HUDEP-2 (cell line): Measurements from ENCODE around the gene FBLIM1.

Experiments used
- DNase-seq, 76 experiments: peaks; one replicate each; lab custom pipeline; 2025; ENCODE audit not compliant: unreplicated experiment in 76 of 76; lab: John Stamatoyannopoulos, UW

The FBLIM1 gene

GRCh38 chr1:15747378-15747777 lies 11.2 kb upstream of the FBLIM1 start:
- no peak for DNase-seq

- DNase-seq: no peak
Measured at GRCh38 chr1:15748264-15748663, 10.3 kb upstream of the FBLIM1 start.

DNA sequence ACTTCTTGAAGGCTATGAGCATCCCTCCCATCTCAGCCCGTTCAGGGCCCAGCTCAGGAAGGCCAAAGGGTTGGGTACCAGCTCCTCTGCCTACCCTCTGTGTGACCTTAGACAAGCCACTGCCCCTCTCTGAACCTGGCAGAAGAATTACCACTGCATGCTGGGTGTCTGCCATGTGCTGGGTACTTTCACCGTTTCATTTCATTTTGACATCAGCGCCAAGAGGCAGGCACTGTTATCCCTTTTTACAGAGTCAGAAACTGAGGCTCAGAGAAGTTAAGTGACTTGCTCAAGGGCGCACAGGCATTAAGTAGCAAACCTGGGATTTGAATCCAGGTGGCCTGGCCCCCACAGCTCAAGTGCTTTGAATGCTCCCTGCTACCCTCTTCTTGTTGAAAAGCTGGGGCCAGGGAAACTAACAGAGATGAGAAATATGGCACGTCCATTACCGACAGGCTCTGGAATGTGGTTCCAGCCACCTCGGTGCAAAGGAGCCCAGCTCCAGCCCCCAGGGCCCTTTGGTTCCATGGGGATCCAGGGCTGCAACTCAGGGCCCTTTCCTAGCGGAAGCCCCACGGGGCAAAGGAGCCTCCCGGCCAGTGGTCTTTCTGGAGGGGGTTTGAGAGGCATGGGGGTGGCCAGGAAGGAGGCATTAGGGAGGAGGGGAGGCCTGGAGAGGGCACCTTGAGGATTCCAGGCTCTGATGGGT lies 9.8 kb upstream of the FBLIM1 start:
- DNase-seq: no peak

- no peak for DNase-seq
Measured at GRCh38 chr1:15749399-15750291, 8.9 kb upstream of the FBLIM1 start.

DNA sequence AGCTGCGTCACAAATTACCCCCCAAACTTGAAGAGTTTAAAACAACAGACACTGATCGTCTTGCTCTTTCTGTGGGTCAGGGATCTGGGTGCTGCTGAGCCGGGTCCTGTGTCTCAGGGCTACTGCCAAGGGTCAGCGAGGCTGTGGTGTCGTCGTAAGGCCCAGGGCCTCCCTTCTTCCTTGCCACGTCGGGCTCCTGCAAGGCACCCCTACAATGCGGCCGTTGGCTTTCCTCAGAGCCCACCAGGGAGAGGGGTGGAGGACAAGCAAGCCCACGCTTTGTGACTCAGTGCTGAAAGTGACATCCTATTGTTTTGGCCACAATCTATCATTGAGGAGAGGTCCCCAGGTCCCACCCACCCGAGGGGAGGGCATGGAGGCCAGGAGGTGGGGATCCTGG lies 7.7 kb upstream of the FBLIM1 start:
- DNase-seq: no peak

GRCh38 chr1:15751717-15752116 lies 6.9 kb upstream of the FBLIM1 start:
- no peak for DNase-seq

DNA sequence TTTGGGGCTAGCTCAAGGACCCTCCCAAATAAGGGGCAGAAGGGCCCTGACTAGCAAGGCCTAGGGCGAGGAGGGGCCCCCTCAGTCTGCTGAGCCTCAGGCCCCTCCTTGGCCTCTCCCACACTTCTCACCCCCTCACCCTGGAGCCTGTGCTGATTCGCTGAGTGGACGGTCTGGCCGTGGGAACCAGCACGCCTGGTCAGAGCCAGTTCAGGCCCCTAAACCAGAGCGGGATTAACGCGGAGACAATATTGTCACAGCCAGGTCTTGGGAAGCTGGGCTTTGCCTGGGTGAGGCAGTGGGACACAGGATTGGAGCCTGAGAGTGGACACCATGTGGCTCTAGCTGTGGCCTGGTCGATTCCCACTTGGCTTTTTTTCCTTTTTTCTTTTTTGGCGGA lies 4.8 kb upstream of the FBLIM1 start:
- no peak for DNase-seq

GRCh38 chr1:15755021-15755645 lies 3.5 kb upstream of the FBLIM1 start:
- DNase-seq: no peak

DNA sequence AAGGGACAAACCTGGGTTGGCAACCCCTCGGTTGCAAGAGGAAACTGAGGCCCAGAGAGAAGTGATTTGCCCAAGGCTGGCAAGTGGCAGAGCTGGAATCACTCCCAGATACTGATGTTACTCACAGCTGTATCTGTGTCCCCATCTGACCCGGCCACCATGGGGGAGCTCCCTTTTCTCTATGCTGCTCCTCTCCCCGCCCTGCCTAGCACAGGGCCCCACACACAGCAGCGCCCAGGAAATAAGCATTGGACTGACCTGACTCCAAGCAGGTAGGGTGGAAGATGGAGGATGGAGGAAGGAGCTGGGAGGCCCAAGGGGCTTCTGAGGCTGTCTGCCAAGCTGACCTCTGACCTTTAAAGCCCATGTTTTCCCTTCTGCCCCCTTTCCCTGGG lies 3.0 kb upstream of the FBLIM1 start:
- DNase-seq: peak in 36 of 76 experiments; percentile 4 to 54 (median 25)

GRCh38 chr1:15756143-15757015 lies 2.2 kb upstream of the FBLIM1 start:
- no peak for DNase-seq

- DNase-seq: no peak
Measured at GRCh38 chr1:15757016-15757543, 1.5 kb upstream of the FBLIM1 start.

DNA sequence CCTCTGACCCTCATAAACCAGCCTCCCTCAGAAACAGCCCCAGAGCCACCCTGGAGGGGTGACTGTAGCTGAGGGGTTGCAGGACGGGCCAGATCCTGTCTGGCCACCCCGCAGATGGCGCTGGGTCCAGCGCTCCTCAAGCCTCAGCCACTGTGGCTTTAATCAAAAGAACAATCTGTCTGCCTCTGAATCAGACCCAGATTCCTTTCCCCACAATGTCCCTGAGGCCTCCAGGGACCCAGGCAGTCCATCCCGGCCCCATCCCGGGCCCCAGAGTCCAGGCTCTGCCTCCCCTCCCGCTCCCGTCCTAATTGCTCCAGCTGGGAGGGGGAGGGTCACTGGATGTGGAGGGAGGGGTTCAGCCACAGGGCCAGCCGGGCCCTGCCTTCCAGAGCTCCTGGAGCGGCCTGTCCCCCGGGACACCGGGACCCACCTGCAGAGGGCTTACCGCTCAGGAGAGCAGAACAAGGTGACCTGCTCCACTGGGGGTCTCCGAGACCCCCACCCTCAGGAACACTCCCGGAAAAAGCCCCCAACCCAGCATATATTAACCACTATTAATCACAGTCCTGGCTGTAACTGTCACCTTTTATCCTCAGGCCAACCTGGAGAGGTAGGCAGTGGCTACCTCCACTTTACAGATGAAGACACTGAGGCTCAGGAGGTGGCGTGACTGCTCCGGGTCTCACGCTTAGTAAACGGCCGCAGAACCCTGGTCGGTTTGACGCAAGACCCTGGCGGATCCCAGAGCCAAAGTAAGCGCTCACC lies 836 bp upstream of the FBLIM1 start:
- no peak for DNase-seq

GRCh38 chr1:15758953-15759661 lies 512 bp downstream of the FBLIM1 start:
- no peak for DNase-seq

GRCh38 chr1:15760520-15761211 lies 2.1 kb downstream of the FBLIM1 start:
- no peak for DNase-seq

DNA sequence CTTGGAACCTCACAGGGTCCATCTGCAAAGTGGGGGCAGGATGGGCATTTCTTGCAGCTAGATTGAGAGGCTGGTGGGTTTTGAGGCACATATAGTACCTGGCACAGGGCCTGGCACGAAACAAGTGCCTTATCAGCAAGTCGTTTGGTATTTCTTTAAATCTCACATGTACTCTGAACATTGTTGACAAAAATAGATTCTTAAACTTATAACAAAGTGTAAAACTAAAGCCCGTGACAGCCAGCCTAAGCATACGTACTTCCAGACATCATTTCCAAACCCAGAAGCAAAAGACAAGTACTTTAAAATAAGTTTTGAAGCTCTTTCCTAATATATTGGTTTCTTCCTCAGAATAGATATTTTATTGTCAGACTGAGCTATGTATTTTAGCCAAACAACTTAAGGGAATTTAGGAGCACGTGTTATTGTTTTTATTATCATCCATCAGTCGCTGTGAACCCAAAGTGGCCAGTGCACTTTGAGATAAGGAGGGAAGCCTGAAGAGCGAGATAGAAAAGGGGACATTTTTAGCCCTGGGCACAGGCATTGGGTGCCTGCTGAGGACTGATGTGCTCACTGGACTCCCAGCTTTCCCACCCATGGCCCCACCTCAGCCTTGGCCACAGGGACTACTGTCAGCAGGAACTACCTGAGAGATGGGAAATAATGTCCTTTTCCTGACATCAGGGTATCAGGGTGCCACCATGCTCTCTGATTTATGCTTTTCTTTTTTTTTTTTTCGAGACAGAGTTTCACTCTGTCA lies 3.0 kb downstream of the FBLIM1 start:
- DNase-seq: peak in 26 of 76 experiments; percentile 5 to 55 (median 14)

- DNase-seq: no peak
Measured at GRCh38 chr1:15762546-15762945, 4.0 kb downstream of the FBLIM1 start.

DNA sequence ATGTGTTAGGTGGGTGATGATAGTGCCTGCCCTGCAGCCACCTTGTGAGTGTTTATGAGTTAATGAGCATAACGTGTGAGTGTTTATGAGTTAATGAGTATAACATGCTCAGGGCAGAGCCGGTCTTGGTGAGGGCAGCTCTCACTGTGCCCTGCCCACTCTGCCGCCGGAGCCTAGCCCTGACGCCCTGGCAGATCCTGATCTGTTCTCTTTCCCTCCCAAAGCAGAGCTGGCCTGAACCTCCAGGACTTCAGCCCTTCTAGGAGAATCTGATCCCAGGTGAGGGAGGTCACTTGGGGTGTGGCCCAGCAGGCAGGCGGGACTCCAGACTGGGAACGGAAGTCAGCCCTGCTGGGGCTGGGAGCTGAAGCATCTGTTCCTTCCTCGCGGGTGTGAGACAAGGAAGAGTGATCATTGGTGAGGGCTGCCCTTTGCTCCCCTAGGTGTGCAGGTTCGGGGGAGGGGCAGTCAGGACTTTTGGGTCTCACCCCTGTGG lies 5.7 kb downstream of the FBLIM1 start:
- no peak for DNase-seq
